ENCODE data around the gene CPNE6. TPM values are rescaled to one million over a fixed set of nuclear protein-coding genes. Genes with fewer than 3 reads are reported as not detected.

Gene CPNE6
- total and polyA plus RNA-seq, 2 of the 13 experiments (the other 11 are each of a cell fraction or from before 2014, with no cell fraction given), result not detected

GRCh38 chr14:24095271-24096068, 24.1 kb downstream of the CPNE6 start (continued):
- TF ChIP-seq ZNF678 (CRISPR knock-in tag; IDR thresholded peaks at IDR 0.05), result peak; percentile 90; the same call in 1 of the 2 replicates
- peak; percentile 97 for TF ChIP-seq ZNF350 (CRISPR knock-in tag; IDR thresholded peaks at IDR 0.05; ENCODE audit: borderline replicate concordance, low read depth)
- peak; percentile 96 for TF ChIP-seq BRCA1 (CRISPR knock-in tag; IDR thresholded peaks at IDR 0.05)
- peak; percentile 85 for TF ChIP-seq JUN (CRISPR knock-in tag; IDR thresholded peaks at IDR 0.05)
- TF ChIP-seq TBX2 (CRISPR knock-in tag; IDR thresholded peaks at IDR 0.05; ENCODE audit: borderline replicate concordance), result peak; percentile 85
- peak; percentile 97; the same call in 1 of the 2 replicates for TF ChIP-seq PAX8 (CRISPR knock-in tag; IDR thresholded peaks at IDR 0.05; ENCODE audit: borderline replicate concordance)
- TF ChIP-seq, protein P1, sequence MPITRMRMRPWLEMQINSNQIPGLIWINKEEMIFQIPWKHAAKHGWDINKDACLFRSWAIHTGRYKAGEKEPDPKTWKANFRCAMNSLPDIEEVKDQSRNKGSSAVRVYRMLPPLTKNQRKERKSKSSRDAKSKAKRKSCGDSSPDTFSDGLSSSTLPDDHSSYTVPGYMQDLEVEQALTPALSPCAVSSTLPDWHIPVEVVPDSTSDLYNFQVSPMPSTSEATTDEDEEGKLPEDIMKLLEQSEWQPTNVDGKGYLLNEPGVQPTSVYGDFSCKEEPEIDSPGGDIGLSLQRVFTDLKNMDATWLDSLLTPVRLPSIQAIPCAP (CRISPR knock-in tag; IDR thresholded peaks at IDR 0.05; ENCODE audit: low read depth), result peak; percentile 91; the same call in 1 of the 2 replicates
- peak; percentile 97; the same call in 1 of the 2 replicates for TF ChIP-seq ZNF235 (CRISPR knock-in tag; IDR thresholded peaks at IDR 0.05; ENCODE audit: borderline replicate concordance)
- 0 out of 2 replicates have a peak, but pooled peaks have one; percentile 80 for TF ChIP-seq SMARCC2 (IDR thresholded peaks at IDR 0.05)
- TF ChIP-seq, protein P2, sequence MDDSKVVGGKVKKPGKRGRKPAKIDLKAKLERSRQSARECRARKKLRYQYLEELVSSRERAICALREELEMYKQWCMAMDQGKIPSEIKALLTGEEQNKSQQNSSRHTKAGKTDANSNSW (CRISPR knock-in tag; IDR thresholded peaks at IDR 0.05; ENCODE audit: borderline replicate concordance), result peak; percentile 53; the same call in 1 of the 2 replicates
- peak; percentile 96 for TF ChIP-seq SNAPC4 (CRISPR knock-in tag; IDR thresholded peaks at IDR 0.05)
- TF ChIP-seq TOPORS (CRISPR knock-in tag; IDR thresholded peaks at IDR 0.05), result peak; percentile 96
- peak; percentile 99 for TF ChIP-seq ZNF33B (CRISPR knock-in tag; IDR thresholded peaks at IDR 0.05)
- TF ChIP-seq ATF3 (CRISPR knock-in tag; IDR thresholded peaks at IDR 0.05), result peak; percentile 44
- peak; percentile 98 for TF ChIP-seq SNAPC2 (CRISPR knock-in tag; IDR thresholded peaks at IDR 0.05)
- TF ChIP-seq FOXO1 (CRISPR knock-in tag; IDR thresholded peaks at IDR 0.05), result peak; percentile 95
- peak; percentile 100 for TF ChIP-seq SPEN (CRISPR knock-in tag; IDR thresholded peaks at IDR 0.05; ENCODE audit: low read depth)
- no peak for TF ChIP-seq RFX1 (IDR thresholded peaks at IDR 0.05)
- TF ChIP-seq GPN1 (CRISPR knock-in tag; IDR thresholded peaks at IDR 0.05; ENCODE audit: borderline replicate concordance), result no peak; the same call in 1 of the 2 replicates
- peak; percentile 99 for TF ChIP-seq ZNF230 (CRISPR knock-in tag; IDR thresholded peaks at IDR 0.05)
- no peak for TF ChIP-seq ZNF709 (CRISPR knock-in tag; IDR thresholded peaks at IDR 0.05)
- TF ChIP-seq ZNF331 (CRISPR knock-in tag; IDR thresholded peaks at IDR 0.05), result peak; percentile 97
- TF ChIP-seq NAIF1 (CRISPR knock-in tag; IDR thresholded peaks at IDR 0.05; ENCODE audit: borderline replicate concordance), result no peak
- peak; percentile 80 for TF ChIP-seq GABPB1 (CRISPR knock-in tag; IDR thresholded peaks at IDR 0.05)
- peak; percentile 15; the same call in 1 of the 2 replicates for TF ChIP-seq NFE2L2 (IDR thresholded peaks at IDR 0.05; ENCODE audit: low read length)

Measured in HepG2 (cell line).